NCI-H748 (cell line): Measurements from ENCODE around the gene ARAF.
"Not testable (repeated sequence)": the region's sequence is repeated elsewhere in the genome, so short reads cannot be mapped to it uniquely, and the experiment has no call there.

Experiments
- DNase-seq: peaks from one replicate; lab custom pipeline; 2025; ENCODE audit not compliant: unreplicated experiment; lab: John Stamatoyannopoulos, UW

The ARAF gene

GRCh38 chrX:47560934-47561658, at the start of gene ARAF:
TSS of gene ARAF (plus strand) at chrX:47561205. CDS start at chrX:47562968, 1,763 bp downstream.
- peak; percentile 98 for DNase-seq

GRCh38 chrX:47512383-47512782, 48.6 kb upstream of the ARAF start:
- not testable (repeated sequence) for DNase-seq

- peak; percentile 40 for DNase-seq
Observed at GRCh38 chrX:47513034-47513965, 47.7 kb upstream of the ARAF start.

GRCh38 chrX:47514533-47515235, 46.3 kb upstream of the ARAF start:
- DNase-seq: no peak

- DNase-seq: no peak
Observed at GRCh38 chrX:47515941-47516665, 44.9 kb upstream of the ARAF start.

DNA sequence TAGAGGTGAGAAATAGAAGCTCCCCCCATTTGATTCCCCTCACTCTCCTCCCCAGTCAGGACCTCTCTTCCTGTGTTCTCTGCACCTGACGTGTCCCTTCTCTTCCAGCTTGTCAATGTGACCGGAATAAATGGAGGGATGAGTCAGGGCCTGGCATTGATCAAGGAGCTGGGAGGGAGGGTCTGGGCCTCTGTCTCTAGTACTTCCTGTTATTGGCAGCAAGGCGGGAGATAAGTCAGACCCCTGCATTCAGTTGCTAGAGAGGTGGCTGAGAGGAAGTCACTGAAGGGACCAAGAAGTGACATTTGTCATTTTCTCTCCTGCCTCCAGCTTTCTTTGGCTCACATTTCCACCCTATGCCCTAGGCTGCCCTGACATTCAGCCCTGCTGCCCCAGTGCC, 42.9 kb upstream of the ARAF start:
- no peak for DNase-seq

DNA sequence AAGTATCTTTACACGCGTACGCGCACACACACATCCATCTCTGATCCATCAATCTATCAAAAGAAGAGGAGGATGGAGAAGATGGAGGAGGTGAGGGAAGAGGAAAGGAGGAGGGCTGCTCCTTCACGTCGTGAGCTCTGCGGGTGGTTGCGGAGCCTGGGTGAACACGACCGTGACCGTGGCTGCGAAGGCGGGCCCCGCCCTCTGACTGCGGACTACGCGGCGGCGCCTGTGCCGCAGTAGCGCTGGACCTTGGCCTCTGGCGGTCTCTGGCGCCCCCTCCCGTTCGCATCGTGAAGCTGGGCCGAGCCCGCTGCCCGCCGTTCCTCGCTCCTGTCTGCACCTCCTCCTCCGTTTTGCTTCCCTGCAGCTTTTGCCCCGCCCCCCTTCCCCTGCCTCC, 37.7 kb upstream of the ARAF start:
- peak; percentile 87 for DNase-seq

DNA sequence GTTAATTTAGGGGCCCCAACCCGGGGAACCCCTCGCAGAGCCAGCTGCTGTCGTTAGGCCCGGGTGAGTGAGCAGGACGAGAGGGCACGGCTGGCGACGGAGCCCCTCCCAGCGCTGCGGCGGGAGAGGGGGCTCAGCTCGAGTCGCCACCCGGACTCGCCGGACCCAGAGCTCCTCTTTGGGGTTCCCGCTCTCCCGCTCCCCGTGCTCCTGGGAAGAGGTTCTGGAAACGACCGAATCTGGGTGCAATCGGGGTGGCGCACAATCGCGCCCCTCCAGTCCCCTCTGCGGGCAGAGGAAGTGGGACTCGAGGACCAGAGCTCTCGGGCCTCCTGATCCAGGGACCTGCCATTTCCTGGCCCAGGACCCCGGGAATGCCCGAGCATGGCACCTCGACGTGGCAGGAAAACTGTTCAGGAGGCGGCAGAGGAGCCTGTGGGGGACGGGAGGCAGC, 37.3 kb upstream of the ARAF start:
- DNase-seq: peak; percentile 35

DNA sequence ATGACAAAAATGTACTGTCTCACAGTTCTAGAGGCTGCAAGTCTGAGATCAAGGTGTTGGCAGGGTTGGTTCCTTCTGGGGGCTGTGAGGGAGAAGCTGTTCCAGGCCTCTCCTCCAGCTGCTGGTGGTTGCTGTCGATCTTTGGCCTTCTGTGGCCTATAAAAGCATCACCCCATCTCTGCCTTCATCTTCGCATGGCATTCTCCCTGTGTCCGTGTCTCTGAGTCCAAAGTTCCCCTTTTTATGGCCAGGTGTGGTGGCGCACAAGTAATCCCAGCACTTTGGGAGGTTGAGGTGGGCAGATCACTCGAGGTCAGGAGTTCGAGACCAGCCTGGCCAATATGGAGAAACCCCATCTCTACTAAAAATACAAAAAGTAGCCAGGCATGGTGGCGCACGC, 31.5 kb upstream of the ARAF start:
- DNase-seq: no peak

DNA sequence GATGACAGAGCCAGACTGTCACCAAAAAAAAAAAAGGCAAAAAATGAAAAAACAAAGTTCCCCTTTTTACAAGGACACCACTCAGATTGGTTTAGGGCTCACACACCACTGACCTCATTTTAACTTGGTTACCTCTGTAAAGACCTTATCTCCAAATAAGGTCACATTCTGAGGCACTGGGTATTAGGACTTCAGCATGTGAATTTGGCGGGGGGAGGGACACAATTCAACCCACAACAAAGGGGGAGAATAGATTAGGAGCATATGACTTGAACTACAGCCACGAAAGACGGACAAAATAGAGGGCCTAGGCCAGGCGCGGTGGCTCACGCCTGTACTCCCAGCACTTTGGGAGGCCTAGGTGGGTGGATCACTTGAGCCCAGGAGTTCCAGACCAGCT, 31.0 kb upstream of the ARAF start:
- no peak for DNase-seq

- DNase-seq: no peak
Observed at GRCh38 chrX:47539860-47540259, 21.1 kb upstream of the ARAF start.

DNA sequence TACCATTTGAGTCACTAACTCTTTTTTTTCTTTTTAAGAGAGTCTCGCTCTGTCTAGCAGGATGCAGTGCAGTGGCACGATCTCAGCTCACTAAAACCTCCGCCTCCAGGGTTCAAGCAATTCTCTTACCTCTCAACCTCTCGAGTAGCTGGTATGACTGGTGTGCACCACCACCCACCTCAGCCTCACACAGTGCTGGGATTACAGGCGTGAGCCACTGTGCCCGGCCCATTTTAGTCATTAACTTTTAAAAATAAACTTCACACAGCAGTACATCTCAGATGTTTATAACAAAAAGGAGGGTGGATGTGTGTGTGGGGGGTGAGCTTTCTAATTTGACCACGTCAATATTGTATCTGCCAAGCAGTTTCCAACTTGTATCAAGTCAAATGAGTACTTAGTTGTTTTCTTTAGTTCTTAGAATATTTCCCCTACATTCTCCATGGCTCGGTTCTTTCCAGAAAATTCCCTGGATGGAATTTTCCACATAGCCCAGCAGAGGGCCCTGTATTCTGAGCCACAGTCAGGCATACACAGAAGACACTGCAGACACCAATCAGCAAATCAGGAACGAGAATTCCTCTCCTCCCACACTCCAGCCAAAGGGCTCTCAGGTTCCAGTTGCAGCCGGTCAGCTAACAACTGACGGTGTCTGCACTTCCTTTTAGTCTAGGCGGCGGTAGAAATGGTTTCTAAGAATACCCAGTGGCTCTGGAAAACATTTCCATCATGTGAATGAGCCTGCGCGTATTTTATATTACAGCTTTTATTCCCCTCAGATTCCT, 20.1 kb upstream of the ARAF start:
- DNase-seq: peak; percentile 93

GRCh38 chrX:47543496-47543895, 17.5 kb upstream of the ARAF start:
- no peak for DNase-seq

- peak; percentile 94 for DNase-seq
Observed at GRCh38 chrX:47556045-47556623, 4.9 kb upstream of the ARAF start.

- no peak for DNase-seq
Observed at GRCh38 chrX:47558436-47558835, 2.6 kb upstream of the ARAF start.

DNA sequence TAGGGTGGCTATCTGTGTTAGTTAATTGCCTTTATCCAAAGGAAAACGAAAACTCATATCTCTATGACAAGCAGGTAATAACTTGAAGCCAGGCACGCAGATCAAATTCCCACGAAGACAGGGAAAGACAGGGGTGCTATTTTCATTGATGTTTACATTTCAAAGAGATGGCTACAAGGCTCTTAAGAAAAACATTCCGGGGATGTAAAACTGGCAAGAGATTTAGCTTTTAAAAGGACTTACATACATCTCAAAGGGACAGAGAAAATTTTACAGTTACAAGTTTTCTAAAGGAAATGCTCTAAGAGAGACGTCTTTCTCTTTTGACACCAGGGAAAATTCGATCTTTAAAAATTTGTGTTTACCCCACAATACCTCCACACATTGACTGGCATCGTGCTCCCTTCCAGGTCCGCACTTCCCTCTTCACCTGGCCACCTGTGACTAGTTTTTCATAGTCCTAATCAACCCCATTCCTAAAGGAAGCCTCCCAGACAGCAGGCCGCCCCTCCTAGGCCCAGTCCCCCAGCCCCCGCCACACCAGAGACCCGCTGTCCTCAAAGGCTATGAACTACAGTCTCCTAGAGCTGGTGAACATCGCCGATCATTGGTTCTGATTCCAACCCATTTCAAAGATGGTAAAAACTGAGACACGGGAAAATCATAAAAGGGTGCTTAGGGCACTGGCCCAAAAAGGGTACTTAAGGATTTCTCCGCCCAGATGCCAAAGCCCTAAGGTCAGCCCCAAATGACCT, 649 bp upstream of the ARAF start:
- DNase-seq: no peak

DNA sequence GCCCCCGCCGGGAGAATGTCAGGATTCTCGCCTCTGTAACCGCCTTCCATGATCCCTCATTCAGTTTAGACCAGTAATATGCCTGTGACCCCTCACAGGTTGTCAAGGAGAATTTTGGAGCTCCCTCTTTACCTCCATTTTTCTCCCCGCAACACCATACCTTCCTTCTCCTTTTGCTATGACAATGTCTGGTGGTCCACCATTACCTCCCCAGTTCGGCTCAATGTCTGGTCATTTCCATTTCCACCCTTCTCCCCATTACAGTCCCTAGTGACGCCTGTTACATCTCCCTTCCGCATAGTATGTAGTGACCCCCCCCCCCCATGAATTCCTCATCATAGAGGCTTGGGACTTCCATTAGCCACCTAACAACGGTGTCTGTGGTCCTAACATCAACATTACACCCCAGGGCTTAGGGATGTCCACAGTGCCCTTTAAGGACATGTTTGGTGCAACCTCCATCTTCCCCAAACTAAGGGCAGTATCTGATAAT, 700 bp downstream of the ARAF start:
- DNase-seq: no peak

DNA sequence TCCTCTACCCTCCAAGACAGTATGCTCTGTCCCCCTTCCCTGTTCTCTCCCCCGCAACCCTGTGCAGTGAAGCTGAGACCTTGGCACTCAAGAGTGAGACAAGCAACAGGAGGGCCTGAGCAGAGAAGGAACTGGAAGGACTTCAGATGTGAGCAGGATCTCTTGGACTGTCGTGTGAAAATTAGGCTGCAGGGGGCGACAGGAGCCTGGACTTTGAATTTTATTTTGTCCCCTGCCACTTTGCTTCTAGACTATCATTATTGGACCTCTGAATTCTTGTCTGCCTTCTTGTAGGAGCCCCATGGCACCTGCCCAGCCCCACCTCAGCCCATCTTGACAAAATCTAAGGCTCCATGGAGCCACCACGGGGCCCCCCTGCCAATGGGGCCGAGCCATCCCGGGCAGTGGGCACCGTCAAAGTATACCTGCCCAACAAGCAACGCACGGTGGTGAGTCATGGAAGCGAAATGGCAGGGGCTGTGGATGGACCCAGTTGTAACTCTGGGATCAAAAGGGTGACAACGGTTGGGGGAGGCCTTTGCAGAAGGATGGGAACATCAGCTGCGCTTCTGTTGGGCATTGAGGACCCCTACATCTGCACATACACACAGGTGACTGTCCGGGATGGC, 1.7 kb downstream of the ARAF start:
- DNase-seq: peak; percentile 8
